HL-60 (cell line): ENCODE results near the gene PRRX1.

Experiments used
- CTCF ChIP-seq: IDR thresholded peaks from one replicate; pipeline ENCODE4 v1.5.1; 2011; ENCODE audit warnings: low read length, control low read depth, inconsistent platforms; ENCODE audit not compliant: insufficient read depth
- POLR2AphosphoS5 ChIP-seq: IDR thresholded peaks from 2 replicates; pipeline ENCODE4 v1.6.1; 2012; ENCODE audit warnings: low read depth
- REST ChIP-seq: IDR thresholded peaks from 2 replicates; pipeline ENCODE4 v1.6.1; 2012; ENCODE audit warnings: low read depth; ENCODE audit not compliant: insufficient replicate concordance

- TF ChIP-seq CTCF (no peak), POLR2AphosphoS5 (no peak), REST (no peak)
Measured at GRCh38 chr1:170640581-170640980, 23.4 kb upstream of the PRRX1 start.
